ENCODE data around the gene ALX4.

ALX4 gene

GRCh38 chr11:44246726-44247125 is 63.2 kb downstream of the ALX4 start:
- DNase-seq, result no peak

GRCh38 chr11:44244639-44245310 is 65.2 kb downstream of the ALX4 start:
- DNase-seq, result no peak

DNA sequence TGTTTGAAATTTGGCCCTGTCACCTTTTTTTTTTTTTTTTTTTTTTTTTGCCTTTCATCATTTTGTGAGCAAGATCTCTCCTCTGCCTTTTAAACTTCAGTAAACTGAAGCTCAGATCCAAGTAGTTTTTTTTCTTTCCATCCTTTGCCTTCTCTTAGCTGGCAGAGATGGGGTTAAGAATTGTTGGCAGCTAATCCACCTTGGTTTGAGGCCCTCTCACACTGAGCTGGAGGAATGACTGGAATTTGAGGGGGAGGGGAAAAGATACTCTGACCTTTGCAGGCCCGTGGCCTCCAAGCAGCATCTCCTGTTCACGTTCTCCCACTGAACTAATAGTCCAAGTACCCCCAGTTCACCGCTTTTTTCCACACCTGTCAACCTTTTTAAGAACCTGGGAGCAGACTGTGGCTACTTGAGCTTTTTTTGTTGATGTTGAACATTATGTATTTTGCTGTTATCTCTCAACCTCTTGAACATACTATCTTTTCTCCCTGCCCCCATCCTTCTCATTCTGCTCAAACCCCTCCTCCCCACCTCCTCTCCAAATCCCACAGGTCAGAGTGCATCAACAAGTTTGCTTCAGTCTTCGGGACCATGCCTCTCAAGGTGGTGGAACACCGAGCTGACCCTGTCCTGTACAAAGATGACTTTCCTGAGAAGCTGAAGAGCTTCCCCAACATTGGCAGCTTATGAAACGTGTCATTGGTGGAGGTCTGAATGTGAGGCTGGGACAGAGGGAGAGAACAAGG is 66.2 kb downstream of the ALX4 start:
- DNase-seq, result no peak

- DNase-seq, result no peak
Measured at GRCh38 chr11:44243086-44243485, 66.9 kb downstream of the ALX4 start.

GRCh38 chr11:44241851-44242250 is 68.1 kb downstream of the ALX4 start:
- peak in 17 of 58 donors; percentile 3 to 34 (median 19) for DNase-seq

DNA sequence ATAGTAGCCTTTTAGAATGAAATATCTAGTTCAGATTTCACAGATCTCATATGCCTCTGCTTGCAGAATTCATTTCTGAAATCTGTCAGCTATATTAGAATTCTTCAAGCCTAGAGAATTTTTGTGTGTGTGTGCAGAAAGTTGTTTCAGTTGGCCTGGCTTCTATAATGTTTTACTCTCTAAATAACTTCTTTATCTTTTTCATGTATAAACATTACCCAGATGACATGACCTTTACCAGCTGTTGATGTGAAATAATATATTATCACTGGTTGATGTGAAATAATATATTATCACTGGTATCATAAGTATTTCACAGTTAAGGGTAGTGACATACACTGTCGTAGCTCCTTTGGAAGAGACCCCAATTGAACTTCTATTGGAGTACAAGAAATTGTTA is 72.8 kb downstream of the ALX4 start:
- DNase-seq, result no peak

- no peak for DNase-seq
Measured at GRCh38 chr11:44236296-44236695, 73.6 kb downstream of the ALX4 start.

DNA sequence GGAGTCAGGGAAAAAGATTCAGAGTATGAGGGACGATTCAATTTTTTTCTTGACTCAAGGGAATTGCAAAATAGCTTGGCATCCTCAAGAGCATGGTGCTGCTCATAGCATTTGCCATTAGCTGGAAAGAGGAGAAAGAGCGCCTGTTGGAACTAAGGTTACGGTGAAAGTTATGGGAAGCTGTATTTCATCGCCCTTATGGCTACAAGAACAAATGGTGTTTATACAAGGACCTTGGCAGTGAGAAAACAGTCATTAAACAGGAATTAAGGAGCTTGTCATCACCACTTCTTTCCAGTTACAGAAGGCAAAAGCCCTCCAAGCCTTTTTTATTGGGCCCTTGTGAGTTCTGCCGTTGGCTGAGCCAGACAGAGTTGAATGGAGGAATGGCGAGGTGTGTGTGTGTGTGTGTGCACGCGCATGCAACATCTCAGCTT is 74.2 kb downstream of the ALX4 start:
- no peak for DNase-seq

GRCh38 chr11:44229624-44230023 is 80.3 kb downstream of the ALX4 start:
- DNase-seq, result no peak

DNA sequence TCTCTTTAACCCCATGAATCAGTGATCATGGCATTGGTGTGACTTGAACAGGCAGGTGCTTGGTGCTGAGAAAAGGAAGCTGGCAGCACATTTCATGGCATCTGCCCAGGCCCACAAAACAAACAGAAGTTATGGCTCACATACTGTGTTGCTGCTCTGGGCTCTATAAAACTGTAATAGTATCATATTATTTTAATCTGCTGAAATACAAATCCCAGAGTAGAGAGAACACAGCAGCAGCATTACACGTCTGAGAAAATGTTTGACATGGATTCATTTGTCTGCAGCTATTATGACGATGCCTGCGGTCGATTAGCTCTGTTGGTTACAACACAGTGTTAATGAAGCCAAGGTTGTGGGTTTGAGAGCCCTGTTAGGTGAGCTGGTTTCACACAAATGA is 80.8 kb downstream of the ALX4 start:
- DNase-seq, result no peak

- no peak for DNase-seq
Measured at GRCh38 chr11:44228379-44228778, 81.6 kb downstream of the ALX4 start.

DNA sequence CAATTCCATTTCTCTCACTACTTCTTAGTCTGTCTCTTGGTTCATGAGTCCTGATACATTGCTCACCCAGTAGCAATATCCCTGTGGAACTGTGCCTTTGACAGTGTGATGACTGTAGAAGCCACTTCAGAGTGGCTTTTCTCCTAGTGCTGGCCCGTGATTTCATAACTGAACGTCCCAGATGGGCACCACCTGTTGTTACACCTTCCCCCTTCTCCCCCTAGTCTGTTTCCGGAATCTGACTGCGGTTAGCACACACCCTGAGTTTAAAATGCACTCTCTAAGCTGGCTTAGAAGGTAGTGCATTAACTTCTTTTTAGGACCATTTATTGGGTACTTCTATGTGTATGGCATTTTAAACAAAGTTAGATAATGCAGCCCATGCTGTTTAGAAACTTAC is 83.0 kb downstream of the ALX4 start:
- DNase-seq, result no peak

- peak in 1 of 58 donors; percentile 14 for DNase-seq
Measured at GRCh38 chr11:44226490-44226889, 83.4 kb downstream of the ALX4 start.

- DNase-seq, result no peak
Measured at GRCh38 chr11:44224867-44225501, 85.0 kb downstream of the ALX4 start.

- no peak for DNase-seq
Measured at GRCh38 chr11:44223238-44223637, 86.7 kb downstream of the ALX4 start.

- DNase-seq, result no peak
Measured at GRCh38 chr11:44221992-44222391, 87.9 kb downstream of the ALX4 start.

DNA sequence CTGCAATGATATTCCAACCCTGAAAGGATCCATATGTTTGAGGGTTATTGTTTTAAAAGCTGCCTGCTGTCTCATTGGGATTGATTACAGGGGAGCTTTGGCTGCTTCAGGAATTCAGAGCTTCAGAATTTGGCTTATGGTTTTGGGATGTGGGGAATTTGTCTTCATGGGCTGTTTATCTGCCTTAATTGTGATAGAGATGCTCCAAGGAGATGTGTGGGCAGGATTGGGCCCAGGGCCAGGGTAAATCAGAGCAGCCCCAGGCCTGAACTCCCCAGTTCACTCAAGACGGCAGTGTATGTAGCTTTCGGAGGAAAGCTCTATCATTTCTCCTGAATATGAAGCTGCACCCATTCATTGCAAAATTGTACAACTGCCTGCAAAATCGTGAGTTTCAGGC is 88.5 kb downstream of the ALX4 start:
- DNase-seq, result no peak

- DNase-seq, result no peak
Measured at GRCh38 chr11:44219830-44220796, 89.8 kb downstream of the ALX4 start.

DNA sequence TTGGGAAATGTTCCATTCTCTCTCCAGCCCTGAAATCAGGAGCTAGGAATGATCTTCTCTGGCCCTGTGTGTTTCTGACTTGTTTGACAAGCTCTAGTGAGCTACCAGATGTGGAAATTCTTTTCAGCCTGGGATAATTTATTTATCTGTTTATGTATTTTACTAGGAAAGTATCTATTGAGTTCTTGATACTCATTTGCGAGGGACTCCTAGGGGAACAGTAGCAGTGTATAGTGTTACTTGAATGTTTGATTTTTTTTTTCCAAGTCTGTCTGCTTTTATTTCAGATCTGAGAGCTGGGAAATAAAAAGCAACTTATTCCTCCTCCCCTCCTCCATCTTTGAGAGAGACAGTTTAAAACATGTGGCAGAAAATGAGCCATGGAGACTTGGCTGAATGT is 92.5 kb downstream of the ALX4 start:
- no peak for DNase-seq

- no peak for DNase-seq
Measured at GRCh38 chr11:44213148-44213547, 96.8 kb downstream of the ALX4 start.

DNA sequence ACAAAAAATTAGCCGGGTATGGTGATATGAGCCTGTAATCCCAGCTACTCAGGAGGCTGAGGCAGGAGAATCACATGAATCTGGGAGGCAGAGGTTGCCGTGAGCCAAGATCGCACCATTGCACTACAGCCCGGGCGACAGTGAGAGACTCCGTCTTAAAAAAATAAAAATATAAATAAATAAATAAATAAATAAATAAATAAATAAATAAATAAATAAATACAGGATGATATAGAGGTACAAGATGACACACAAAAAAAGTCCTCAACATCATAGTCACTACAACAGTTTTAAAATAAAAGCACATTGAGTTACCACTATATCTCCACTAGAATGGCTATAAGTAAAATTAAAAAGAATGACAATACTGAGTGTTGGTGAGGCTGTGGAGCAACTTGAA is 97.8 kb downstream of the ALX4 start:
- DNase-seq, result no peak

Data from anterior cingulate cortex (tissue), 58 donors.